K562 (cell line): ENCODE measurements around the gene GFOD1. TPM values are rescaled to one million over a fixed set of nuclear protein-coding genes. Genes with fewer than 3 reads are reported as not detected.

Experiments
- CCAR2 ChIP-seq: fragments of 200-400 bp; formaldehyde crosslinking; IDR thresholded peaks from 2 replicates; pipeline ENCODE4 v1.6.1; 2017; ENCODE audit warnings: mild to moderate bottlenecking, low read depth, low read length
- CHD7 ChIP-seq: fragments of 200-600 bp; sonication (generic); IDR thresholded peaks from one replicate; pipeline ENCODE4 v1.6.1; 2012; ENCODE audit warnings: mild to moderate bottlenecking, low read depth, low read length, inconsistent platforms
- ETS1 ChIP-seq: conservative IDR thresholded peaks from 2 replicates; pipeline ENCODE4 v1.6.1; 2011; ENCODE audit warnings: low read depth, mild to moderate bottlenecking, low read length; ENCODE audit not compliant: control insufficient read depth
- PYGO2 ChIP-seq: fragments of 450-650 bp; IDR thresholded peaks from 2 replicates; pipeline ENCODE4 v1.6.1; 2016; ENCODE audit warnings: mild to moderate bottlenecking, missing genetic modification characterization, moderate library complexity, missing compliant biosample characterization
- RAD21 ChIP-seq, 2 experiments: fragments of 250-450 bp in 1 of 2; fragments of 450-650 bp in 1 of 2; sonication (Bioruptor Pico) in 1 of 2; formaldehyde crosslinking in 1 of 2; IDR thresholded peaks in 1 of 2; conservative IDR thresholded peaks in 1 of 2; 2 replicates each; pipeline versions ENCODE4 v1.4.0 to v1.8.0; 2020 to 2022; ENCODE audit warnings: mild to moderate bottlenecking in 2 of 2, moderate library complexity in 1 of 2
- TRIM28 ChIP-seq: fragments of 450-650 bp; IDR thresholded peaks from 2 replicates; pipeline ENCODE4 v1.6.1; 2017
- ZKSCAN8 ChIP-seq: fragments of 200-800 bp; sonication (Bioruptor generic); IDR thresholded peaks from 2 replicates; pipeline ENCODE4 v1.6.1; 2016; ENCODE audit warnings: missing genetic modification characterization, missing compliant biosample characterization
- ZNF175 ChIP-seq: fragments of 200-800 bp; sonication (Bioruptor generic); IDR thresholded peaks from 2 replicates; pipeline ENCODE4 v1.6.1; 2016; ENCODE audit warnings: low read depth, mild to moderate bottlenecking, missing genetic modification characterization, missing compliant biosample characterization
- polyA plus RNA-seq, 8 experiments: library from polyadenylated mRNA; depleted of rRNA in 4 of 8; stranded (reverse) in 5 of 8; unstranded in 3 of 8; fragments of >200 nt; fragmentation: Nextera tagmentation in 2 of 8; fragmentation: Illumina TruSeq in 1 of 8; extraction: Ambion mirVana in 2 of 8; extraction: Trizol in 1 of 8; gene quantifications; 2 replicates each; pipeline versions ENCODE4 v1.2.1 to v1.2.3, GENCODE V29; 2011 to 2014; ENCODE audit warnings: inconsistent platforms in 1 of 8, missing spikeins in 1 of 8
- total RNA-seq, 7 experiments: library from RNA; depleted of rRNA in 6 of 7; stranded (reverse); fragments of >200 nt in 6 of 7; fragmentation: Illumina TruSeq in 2 of 7; extraction: Trizol in 2 of 7; gene quantifications; 2 replicates each; pipeline versions ENCODE4 v1.2.1 to v1.2.3, GENCODE V29; 2011 to 2021; ENCODE audit warnings: low replicate concordance in 1 of 7
- TF ChIP-seq, protein P1 (sequence below): fragments of 250-450 bp; sonication (Bioruptor Pico); IDR thresholded peaks from 2 replicates; pipeline ENCODE4 v1.9.0; 2021; ENCODE audit warnings: mild to moderate bottlenecking
- TF ChIP-seq, protein P2 (sequence below): fragments of 250-450 bp; sonication (Bioruptor Pico); IDR thresholded peaks from 2 replicates; pipeline ENCODE4 v1.5.0; 2021; ENCODE audit warnings: mild to moderate bottlenecking, borderline replicate concordance

GFOD1 gene
- total and polyA plus RNA-seq, 9 of the 15 experiments (the other 6 are each of a cell fraction or from before 2014, with no cell fraction given): 3.8 to 12.0 (median 8.2) TPM

DNA sequence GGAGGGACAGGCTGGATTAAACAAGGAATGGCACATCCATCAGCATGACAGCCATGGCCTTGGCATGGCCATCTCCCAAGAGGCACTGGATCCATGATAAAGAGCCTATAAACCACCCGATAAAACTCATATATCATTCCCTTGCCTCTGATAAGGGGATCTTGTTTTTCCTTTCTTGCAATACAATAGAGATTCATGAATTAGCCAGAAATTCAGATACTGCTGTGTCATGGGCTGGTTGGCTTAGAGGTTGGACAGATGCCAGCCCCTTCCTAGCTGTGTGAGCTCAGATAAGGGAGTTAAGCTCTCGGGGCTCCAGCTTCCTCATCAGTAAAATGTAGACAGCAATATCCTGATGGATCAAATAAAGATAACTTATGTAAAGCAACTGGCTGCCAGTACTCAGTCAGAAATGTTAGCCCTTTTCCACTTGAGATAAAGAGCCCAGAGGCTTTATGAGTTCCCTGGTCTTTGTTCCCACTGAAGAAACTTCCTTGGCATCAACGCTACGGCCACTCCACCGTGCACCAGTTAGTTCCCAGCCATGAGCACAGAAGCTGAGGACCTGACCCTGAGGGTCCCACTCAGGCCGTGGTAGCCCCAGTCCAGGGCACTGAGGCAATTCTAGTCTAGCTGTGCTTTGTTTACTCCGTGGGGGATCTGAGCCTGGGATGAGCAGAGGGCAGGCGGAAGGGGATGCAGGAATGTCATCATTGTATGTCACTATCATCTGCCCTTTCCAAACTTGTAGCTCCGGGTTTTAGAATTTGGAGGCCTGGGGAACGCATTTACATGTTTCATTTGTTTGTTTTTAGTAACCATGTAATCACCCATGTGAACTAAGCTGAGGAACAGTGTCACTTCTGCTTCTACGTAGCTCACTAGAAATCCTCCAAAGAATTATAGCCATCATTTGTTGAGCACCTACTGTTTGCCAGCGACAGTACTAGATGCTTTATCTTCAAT, 91.8 kb downstream of the GFOD1 start (continued):
- TF ChIP-seq CHD7 (no peak), ZNF175 (0 out of 2 replicates have a peak, but pooled peaks have one; percentile 72), PYGO2 (tag) (peak; percentile 87), TRIM28 (peak; percentile 23; the same call in 1 of the 2 replicates), ETS1 (no peak), RAD21 (CRISPR knock-in tag; conservative IDR thresholded peaks at IDR 0.05 in 1 of 2, IDR thresholded peaks at IDR 0.05 in 1 of 2) (no peak; a peak in 2 of 4 replicates), ZKSCAN8 (CRISPR knock-in tag) (peak; percentile 97), CCAR2 (no peak)
- TF ChIP-seq, protein P1, sequence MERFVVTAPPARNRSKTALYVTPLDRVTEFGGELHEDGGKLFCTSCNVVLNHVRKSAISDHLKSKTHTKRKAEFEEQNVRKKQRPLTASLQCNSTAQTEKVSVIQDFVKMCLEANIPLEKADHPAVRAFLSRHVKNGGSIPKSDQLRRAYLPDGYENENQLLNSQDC (CRISPR knock-in tag): no peak
- TF ChIP-seq, protein P2, sequence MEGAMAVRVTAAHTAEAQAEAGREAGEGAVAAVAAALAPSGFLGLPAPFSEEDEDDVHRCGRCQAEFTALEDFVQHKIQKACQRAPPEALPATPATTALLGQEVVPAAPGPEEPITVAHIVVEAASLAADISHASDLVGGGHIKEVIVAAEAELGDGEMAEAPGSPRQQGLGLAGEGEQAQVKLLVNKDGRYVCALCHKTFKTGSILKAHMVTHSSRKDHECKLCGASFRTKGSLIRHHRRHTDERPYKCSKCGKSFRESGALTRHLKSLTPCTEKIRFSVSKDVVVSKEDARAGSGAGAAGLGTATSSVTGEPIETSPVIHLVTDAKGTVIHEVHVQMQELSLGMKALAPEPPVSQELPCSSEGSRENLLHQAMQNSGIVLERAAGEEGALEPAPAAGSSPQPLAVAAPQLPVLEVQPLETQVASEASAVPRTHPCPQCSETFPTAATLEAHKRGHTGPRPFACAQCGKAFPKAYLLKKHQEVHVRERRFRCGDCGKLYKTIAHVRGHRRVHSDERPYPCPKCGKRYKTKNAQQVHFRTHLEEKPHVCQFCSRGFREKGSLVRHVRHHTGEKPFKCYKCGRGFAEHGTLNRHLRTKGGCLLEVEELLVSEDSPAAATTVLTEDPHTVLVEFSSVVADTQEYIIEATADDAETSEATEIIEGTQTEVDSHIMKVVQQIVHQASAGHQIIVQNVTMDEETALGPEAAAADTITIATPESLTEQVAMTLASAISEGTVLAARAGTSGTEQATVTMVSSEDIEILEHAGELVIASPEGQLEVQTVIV: no peak
